IMR-90 (cell line): ENCODE data around the gene RERE. TPM values are rescaled to one million over a fixed set of nuclear protein-coding genes. Genes with fewer than 3 reads are reported as not detected.

Experiments
- ATAC-seq: fragments of 200-7000 bp; cut with Tn5 transposase; 2 replicates; pipeline ENCODE4 v1.9.1; 2020; ENCODE audit warnings: low read depth, mild to moderate bottlenecking, moderate library complexity
- BruUV-seq: library from RNA; stranded (reverse); fragments of 400-500 nt; replicated peaks from 2 replicates; lab custom pipeline; 2021; lab: Mats Ljungman, UMichigan
- CTCF ChIA-PET: fragments of 300-600 bp; formaldehyde crosslinking; extraction: SDS; loops from one replicate; lab custom pipeline; 2021; ENCODE audit warnings: antibody characterized with exemption; lab: Yijun Ruan, JAX
- POLR2A ChIA-PET: fragments of 300-600 bp; sonication (Branson Sonifier 250); formaldehyde crosslinking; loops from one replicate; lab custom pipeline; 2022; ENCODE audit warnings: antibody characterized with exemption; ENCODE audit not compliant: unreplicated experiment; lab: Charles Lee
- DNase-seq: peaks from one replicate; pipeline ENCODE4 v3.0.0; 2013
- H2AFZ ChIP-seq: replicated peaks from 2 replicates; pipeline ENCODE3; 2013; ENCODE audit warnings: low read length, mild to moderate bottlenecking; ENCODE audit not compliant: poor library complexity
- H2AK5ac ChIP-seq: 2 replicates; pipeline ENCODE4 v1.6.1; 2013; ENCODE audit warnings: low read depth, low read length, inconsistent platforms
- H2AK9ac ChIP-seq: replicated peaks from 2 replicates; pipeline ENCODE3; 2013; ENCODE audit warnings: mild to moderate bottlenecking, low read depth, low read length, moderate library complexity; ENCODE audit not compliant: poor library complexity
- H2BK120ac ChIP-seq: 2 replicates; pipeline ENCODE4 v1.6.1; 2013; ENCODE audit warnings: low read depth, low read length, inconsistent platforms
- H2BK15ac ChIP-seq: 3 replicates; pipeline ENCODE4 v1.6.1; 2013; ENCODE audit warnings: low read depth, low read length, inconsistent platforms
- H2BK20ac ChIP-seq: 2 replicates; pipeline ENCODE4 v1.6.1; 2013; ENCODE audit warnings: low read depth, mild to moderate bottlenecking, inconsistent platforms, low read length, moderate library complexity
- H2BK5ac ChIP-seq: 2 replicates; pipeline ENCODE4 v1.6.1; 2013; ENCODE audit warnings: mild to moderate bottlenecking, low read depth, low read length, inconsistent platforms; ENCODE audit not compliant: poor library complexity, severe bottlenecking
- H3K14ac ChIP-seq: replicated peaks from 2 replicates; pipeline ENCODE4 v1.6.1; 2013; ENCODE audit warnings: low read depth, low read length, inconsistent platforms
- H3K18ac ChIP-seq: 2 replicates; pipeline ENCODE4 v1.6.1; 2013; ENCODE audit warnings: low read depth, low read length, control low read depth
- H3K23ac ChIP-seq: 2 replicates; pipeline ENCODE4 v1.6.1; 2013; ENCODE audit warnings: low read depth, low read length, inconsistent platforms
- H3K27ac ChIP-seq: 2 replicates; pipeline ENCODE4 v1.5.1; 2013; ENCODE audit warnings: mild to moderate bottlenecking, control low read depth, low read length; ENCODE audit not compliant: insufficient read depth
- H3K27me3 ChIP-seq: 2 replicates; pipeline ENCODE4 v1.6.1; 2013; ENCODE audit warnings: low read length; ENCODE audit not compliant: control insufficient read depth, insufficient read depth
- H3K36me3 ChIP-seq: 2 replicates; pipeline ENCODE4 v1.6.1; 2013; ENCODE audit warnings: low read length, mixed read lengths; ENCODE audit not compliant: control insufficient read depth, insufficient read depth
- H3K4ac ChIP-seq: 2 replicates; pipeline ENCODE4 v1.6.1; 2013; ENCODE audit warnings: low read depth, low read length, inconsistent platforms
- H3K4me1 ChIP-seq: 2 replicates; pipeline ENCODE4 v1.6.1; 2013; ENCODE audit warnings: low read length, mixed read lengths; ENCODE audit not compliant: control insufficient read depth, insufficient read depth
- H3K4me2 ChIP-seq: 2 replicates; pipeline ENCODE4 v1.6.1; 2013; ENCODE audit warnings: low read depth, mild to moderate bottlenecking, control low read depth, low read length, moderate library complexity
- H3K4me3 ChIP-seq: 2 replicates; pipeline ENCODE4 v1.5.1; 2013; ENCODE audit warnings: low read depth, mild to moderate bottlenecking, control low read depth, low read length, moderate library complexity; ENCODE audit not compliant: insufficient read depth
- H3K56ac ChIP-seq: 2 replicates; pipeline ENCODE4 v1.6.1; 2013; ENCODE audit warnings: low read length, inconsistent platforms; ENCODE audit not compliant: insufficient read depth; ENCODE audit errors: extremely low read depth
- H3K79me1 ChIP-seq, 2 experiments: 2 replicates each; pipeline ENCODE4 v1.6.1; 2013; ENCODE audit warnings: low read length in 2 of 2, inconsistent platforms in 1 of 2, low read depth in 1 of 2
- H3K9ac ChIP-seq: 2 replicates; pipeline ENCODE4 v1.6.1; 2013; ENCODE audit warnings: low read depth, low read length, control low read depth
- H3K9me1 ChIP-seq: 2 replicates; pipeline ENCODE4 v1.6.1; 2013; ENCODE audit warnings: low read length, inconsistent platforms; ENCODE audit not compliant: insufficient read depth
- H3K9me3 ChIP-seq: 2 replicates; pipeline ENCODE4 v1.6.1; 2013; ENCODE audit warnings: low read length; ENCODE audit not compliant: control insufficient read depth, insufficient read depth
- H4K20me1 ChIP-seq: 2 replicates; pipeline ENCODE4 v1.6.1; 2013; ENCODE audit warnings: low read length, inconsistent platforms; ENCODE audit not compliant: insufficient read depth
- H4K5ac ChIP-seq: 2 replicates; pipeline ENCODE4 v1.6.1; 2013; ENCODE audit warnings: mild to moderate bottlenecking, low read depth, low read length, control low read depth
- H4K8ac ChIP-seq, 2 experiments: 2 replicates each; pipeline ENCODE4 v1.6.1; 2013; ENCODE audit warnings: low read depth in 2 of 2, low read length in 2 of 2, control low read depth in 1 of 2, inconsistent platforms in 1 of 2
- H4K91ac ChIP-seq: 2 replicates; pipeline ENCODE4 v1.6.1; 2013; ENCODE audit warnings: low read depth, low read length, inconsistent platforms; ENCODE audit not compliant: insufficient read depth
- CEBPB ChIP-seq: IDR thresholded peaks from 2 replicates; pipeline ENCODE4 v1.6.1; 2012; ENCODE audit warnings: low read depth, low read length, improper control_type of control experiment
- CHD1 ChIP-seq: IDR thresholded peaks from 2 replicates; pipeline ENCODE4 v1.6.1; 2012; ENCODE audit warnings: low read depth, low read length, improper control_type of control experiment
- ELK1 ChIP-seq: fragments of 150-350 bp; IDR thresholded peaks from 2 replicates; pipeline ENCODE4 v1.6.1; 2016; ENCODE audit warnings: low read depth, mild to moderate bottlenecking, low read length, moderate library complexity, borderline replicate concordance
- FOS ChIP-seq: fragments of 150-350 bp; IDR thresholded peaks from 2 replicates; pipeline ENCODE4 v1.6.1; 2016; ENCODE audit warnings: low read depth, low read length
- MAFK ChIP-seq: IDR thresholded peaks from 2 replicates; pipeline ENCODE4 v1.6.1; 2012; ENCODE audit warnings: low read depth, low read length, improper control_type of control experiment
- MXI1 ChIP-seq: IDR thresholded peaks from 2 replicates; pipeline ENCODE4 v1.6.1; 2012; ENCODE audit warnings: low read depth, mild to moderate bottlenecking, low read length, moderate library complexity, borderline replicate concordance
- NFE2L2 ChIP-seq: fragments of 150-350 bp; IDR thresholded peaks from 2 replicates; pipeline ENCODE4 v1.6.1; 2016; ENCODE audit warnings: low read depth, mild to moderate bottlenecking, low read length
- POLR2A ChIP-seq: IDR thresholded peaks from 2 replicates; pipeline ENCODE4 v1.6.1; 2012; ENCODE audit warnings: mild to moderate bottlenecking, low read depth, low read length
- RAD21 ChIP-seq: IDR thresholded peaks from 2 replicates; pipeline ENCODE4 v1.6.1; 2012; ENCODE audit warnings: low read length, improper control_type of control experiment
- RFX5 ChIP-seq: IDR thresholded peaks from 2 replicates; pipeline ENCODE4 v1.8.0; 2012; ENCODE audit warnings: low read depth, mild to moderate bottlenecking, low read length, moderate library complexity
- WGBS, 2 experiments: methylation state at CpG; one replicate each; pipeline versions ENCODE4 v1.1.5 to v1.1.7; 2013; ENCODE audit warnings: missing lambda C conversion rate in 2 of 2; ENCODE audit not compliant: insufficient read length in 1 of 2; ENCODE audit errors: extremely low coverage in 2 of 2; 5-methylcytosine and 5-hydroxymethylcytosine counted together
- dilution Hi-C: fragments of 300-500 bp; cut with HindIII; formaldehyde crosslinking; loops from one replicate; pipeline ENCODE4 v1.14.3; 2018; ENCODE audit warnings: low sequenced_read_pairs; ENCODE audit not compliant: unreplicated experiment
- in situ Hi-C: fragments of 300-500 bp; cut with MboI; formaldehyde crosslinking; loops from 3 replicates; pipeline ENCODE4 v1.14.3; 2019; ENCODE audit warnings: low sequenced_read_pairs, inconsistent platforms, mixed read lengths
- intact Hi-C: fragments of 100-400 bp; cut with micrococcal nuclease; formaldehyde crosslinking; loops from 2 replicates; pipeline ENCODE4 v1.10.0; 2022
- polyA plus RNA-seq, 3 experiments: library from polyadenylated mRNA; depleted of rRNA; stranded (reverse); fragments of >200 nt; gene quantifications; 2 replicates each; pipeline ENCODE4 v1.2.3, GENCODE V29; 2012; ENCODE audit warnings: low replicate concordance in 1 of 3
- total RNA-seq: library from RNA; depleted of rRNA; stranded (reverse); fragments of >200 nt; gene quantifications from 2 replicates; pipeline ENCODE4 v1.2.3, GENCODE V29; 2012
- TF ChIP-seq, protein P1 (sequence below): conservative IDR thresholded peaks from 2 replicates; pipeline ENCODE4 v1.5.1; 2012; ENCODE audit warnings: mild to moderate bottlenecking, low read depth, low read length, improper control_type of control experiment

The RERE gene
- total and polyA plus RNA-seq, 2 of the 4 experiments (the other 2 are of a cell fraction) = 11.5 to 25.1 TPM

- H3K79me1 ChIP-seq = peaks cover 29 to 77% of the 10 kb centered on the region in 2 experiments
- TF ChIP-seq MXI1 (no peak), CHD1 (no peak), RAD21 (no peak), CEBPB (no peak), MAFK (no peak), NFE2L2 (no peak), POLR2A (no peak), ELK1 (no peak), RFX5 (no peak), FOS (no peak)
- TF ChIP-seq, protein P1, sequence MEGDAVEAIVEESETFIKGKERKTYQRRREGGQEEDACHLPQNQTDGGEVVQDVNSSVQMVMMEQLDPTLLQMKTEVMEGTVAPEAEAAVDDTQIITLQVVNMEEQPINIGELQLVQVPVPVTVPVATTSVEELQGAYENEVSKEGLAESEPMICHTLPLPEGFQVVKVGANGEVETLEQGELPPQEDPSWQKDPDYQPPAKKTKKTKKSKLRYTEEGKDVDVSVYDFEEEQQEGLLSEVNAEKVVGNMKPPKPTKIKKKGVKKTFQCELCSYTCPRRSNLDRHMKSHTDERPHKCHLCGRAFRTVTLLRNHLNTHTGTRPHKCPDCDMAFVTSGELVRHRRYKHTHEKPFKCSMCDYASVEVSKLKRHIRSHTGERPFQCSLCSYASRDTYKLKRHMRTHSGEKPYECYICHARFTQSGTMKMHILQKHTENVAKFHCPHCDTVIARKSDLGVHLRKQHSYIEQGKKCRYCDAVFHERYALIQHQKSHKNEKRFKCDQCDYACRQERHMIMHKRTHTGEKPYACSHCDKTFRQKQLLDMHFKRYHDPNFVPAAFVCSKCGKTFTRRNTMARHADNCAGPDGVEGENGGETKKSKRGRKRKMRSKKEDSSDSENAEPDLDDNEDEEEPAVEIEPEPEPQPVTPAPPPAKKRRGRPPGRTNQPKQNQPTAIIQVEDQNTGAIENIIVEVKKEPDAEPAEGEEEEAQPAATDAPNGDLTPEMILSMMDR = no peak
- H4K91ac ChIP-seq = no peak overlapping the region
- no peak overlapping the region for H2BK120ac ChIP-seq
- H3K18ac ChIP-seq = no peak overlapping the region
- H3K9me3 ChIP-seq = no peaks in the 10 kb centered on the region; the same call in 1 of the 2 replicates
- dilution Hi-C loops (no loop called here), in situ Hi-C loops (no loop called here), intact Hi-C loops (no loop called here)
- H4K8ac ChIP-seq = no peak overlapping the region
- no peak overlapping the region for H4K5ac ChIP-seq
- H3K27me3 ChIP-seq = no peaks in the 10 kb centered on the region
- no peak overlapping the region for H3K56ac ChIP-seq
- CTCF ChIA-PET = no interaction called here
- POLR2A ChIA-PET = interaction anchor here (0.5 kb wide), 1 partner anchor 171 kb away, joined by 5 read pairs; no protein-coding TSS in a partner anchor
- H4K20me1 ChIP-seq = peaks cover 60% of the 10 kb centered on the region
- no peak overlapping the region for H2AK9ac ChIP-seq
- H3K9me1 ChIP-seq = peaks cover 10% of the 10 kb centered on the region
- DNase-seq = no peak
- H3K4me3 ChIP-seq = no peak overlapping the region
- no peak overlapping the region for H3K4me2 ChIP-seq
- peaks cover 9% of the 10 kb centered on the region for H3K4me1 ChIP-seq
- H3K36me3 ChIP-seq = no peaks in the 10 kb centered on the region
- H2AFZ ChIP-seq = no peak overlapping the region
- no peak overlapping the region for H3K14ac ChIP-seq
- H2AK5ac ChIP-seq = no peak overlapping the region
- WGBS, 2 experiments = no CpG with 5 or more reads among the region's 4 CpGs
- no peak overlapping the region for H3K9ac ChIP-seq
- no peak overlapping the region for H2BK20ac ChIP-seq
- no peak overlapping the region for H2BK15ac ChIP-seq
- no peak overlapping the region for H3K23ac ChIP-seq
- H2BK5ac ChIP-seq = no peak overlapping the region
- no peak for ATAC-seq
- no TSS peak for BruUV-seq
- H3K4ac ChIP-seq = no peak overlapping the region
- H3K27ac ChIP-seq = no peak overlapping the region
These were observed 127.3 kb downstream of the RERE start for GRCh38 chr1:8690253-8690525.
